Lower leg skin (tissue), 4 donors: ENCODE results near the gene NT5DC3. TPM values are rescaled to one million over a fixed set of nuclear protein-coding genes. Genes with fewer than 3 reads are reported as not detected.

ENCODE experiments used
- DNase-seq, 2 donors: peaks; one replicate each; pipeline ENCODE4 v3.0.0-alpha.2; 2019; ENCODE audit warnings: low spot score in 2 of 2
- H3K4me3 ChIP-seq: fragments of 200-600 bp; sonication (generic); 2 replicates; pipeline ENCODE4 v1.5.1; 2017; ENCODE audit warnings: mild to moderate bottlenecking, low read depth; ENCODE audit not compliant: poor library complexity, severe bottlenecking
- POLR2A ChIP-seq, 2 donors: fragments of 450-650 bp; IDR thresholded peaks; one replicate each; pipeline ENCODE4 v1.6.1; 2016 to 2017; ENCODE audit warnings: antibody characterized with exemption in 2 of 2, mild to moderate bottlenecking in 1 of 2, moderate library complexity in 1 of 2
- WGBS, 2 donors: methylation state at CpG; one replicate each; pipeline ENCODE4 v1.1.5; 2018; 5-methylcytosine and 5-hydroxymethylcytosine counted together
- intact Hi-C: fragments of 100-400 bp; cut with DNase I; formaldehyde crosslinking; loops from one replicate; pipeline ENCODE4 v1.15.0; 2023; ENCODE audit warnings: low total_unique reads
- total RNA-seq, 4 donors: library from RNA; depleted of rRNA; stranded (reverse); fragments of >200 nt; gene quantifications; one replicate each; pipeline ENCODE4 v1.1.0, GENCODE V29; 2016
- TF ChIP-seq, protein P1 (sequence below), 3 donors: fragments of 450-650 bp; IDR thresholded peaks; one replicate each; pipeline ENCODE4 v1.5.1; 2016; ENCODE audit warnings: antibody characterized with exemption in 3 of 3, mild to moderate bottlenecking in 3 of 3, moderate library complexity in 2 of 3

The NT5DC3 gene
- total RNA-seq: 1 to 10 TPM; 2.9 to 4.2 (median 3.5) TPM

GRCh38 chr12:103840876-103841689 is at the start of gene NT5DC3:
Gene NT5DC3 (minus strand): TSS chr12:103841234. CDS start chr12:103841156, 78 bp downstream.
- peak within 1 kb of the TSS; percentile 57 for H3K4me3 ChIP-seq
- no peak for TF ChIP-seq POLR2A (IDR thresholded peaks at IDR 0.05)
- intact Hi-C loops: no loop called here
- peak; percentile 43 to 94 for DNase-seq
- WGBS, 2 donors: 1 to 10% methylated on average over 5 to 33 of the region's 86 CpGs

- no peak overlapping the region for H3K4me3 ChIP-seq
- intact Hi-C loops: no loop called here
- no peak for DNase-seq
- 73 to 77% methylated on average over 1 of the region's 1 CpG for WGBS, 2 donors
- TF ChIP-seq POLR2A (IDR thresholded peaks at IDR 0.05): no peak
- TF ChIP-seq, protein P1, sequence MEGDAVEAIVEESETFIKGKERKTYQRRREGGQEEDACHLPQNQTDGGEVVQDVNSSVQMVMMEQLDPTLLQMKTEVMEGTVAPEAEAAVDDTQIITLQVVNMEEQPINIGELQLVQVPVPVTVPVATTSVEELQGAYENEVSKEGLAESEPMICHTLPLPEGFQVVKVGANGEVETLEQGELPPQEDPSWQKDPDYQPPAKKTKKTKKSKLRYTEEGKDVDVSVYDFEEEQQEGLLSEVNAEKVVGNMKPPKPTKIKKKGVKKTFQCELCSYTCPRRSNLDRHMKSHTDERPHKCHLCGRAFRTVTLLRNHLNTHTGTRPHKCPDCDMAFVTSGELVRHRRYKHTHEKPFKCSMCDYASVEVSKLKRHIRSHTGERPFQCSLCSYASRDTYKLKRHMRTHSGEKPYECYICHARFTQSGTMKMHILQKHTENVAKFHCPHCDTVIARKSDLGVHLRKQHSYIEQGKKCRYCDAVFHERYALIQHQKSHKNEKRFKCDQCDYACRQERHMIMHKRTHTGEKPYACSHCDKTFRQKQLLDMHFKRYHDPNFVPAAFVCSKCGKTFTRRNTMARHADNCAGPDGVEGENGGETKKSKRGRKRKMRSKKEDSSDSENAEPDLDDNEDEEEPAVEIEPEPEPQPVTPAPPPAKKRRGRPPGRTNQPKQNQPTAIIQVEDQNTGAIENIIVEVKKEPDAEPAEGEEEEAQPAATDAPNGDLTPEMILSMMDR (IDR thresholded peaks at IDR 0.05): no peak
These were observed 46.7 kb upstream of the NT5DC3 start for GRCh38 chr12:103887738-103888137.

- WGBS, 2 donors: 36 to 79% methylated on average over 4 of the region's 4 CpGs
- intact Hi-C loops: no loop called here
- H3K4me3 ChIP-seq: no peak overlapping the region
- no peak for DNase-seq
- TF ChIP-seq, protein P1 (IDR thresholded peaks at IDR 0.05): no peak
- no peak for TF ChIP-seq POLR2A (IDR thresholded peaks at IDR 0.05)
These were observed 45.3 kb upstream of the NT5DC3 start for GRCh38 chr12:103886195-103886797.

DNA sequence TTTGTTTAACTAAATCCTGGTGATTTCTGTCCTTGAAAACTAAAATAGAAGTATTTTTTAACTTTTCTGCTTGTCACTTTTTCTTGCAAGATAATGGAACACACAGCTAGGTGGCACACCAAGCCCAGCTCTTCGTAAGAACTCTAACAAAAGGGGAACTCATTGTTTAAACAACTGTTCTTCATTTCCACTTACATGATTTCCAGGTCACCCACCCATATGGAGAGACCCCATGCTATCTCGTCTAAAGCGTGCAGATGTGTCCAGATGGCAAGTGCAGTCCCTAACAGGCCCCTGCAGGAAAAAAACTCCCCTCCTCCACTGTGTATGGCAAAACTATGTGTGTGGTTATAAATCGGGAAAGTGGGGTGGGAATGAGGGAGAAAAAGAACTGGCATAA is 43.3 kb upstream of the NT5DC3 start:
- DNase-seq: no peak
- TF ChIP-seq POLR2A (IDR thresholded peaks at IDR 0.05): no peak
- TF ChIP-seq, protein P1 (IDR thresholded peaks at IDR 0.05): no peak
- 37 to 47% methylated on average over 4 of the region's 4 CpGs for WGBS, 2 donors
- H3K4me3 ChIP-seq: no peak overlapping the region
- intact Hi-C loops: no loop called here

- WGBS, 2 donors: 85 to 88% methylated on average over 2 of the region's 2 CpGs
- TF ChIP-seq POLR2A (IDR thresholded peaks at IDR 0.05): no peak
- TF ChIP-seq, protein P1 (IDR thresholded peaks at IDR 0.05): no peak
- H3K4me3 ChIP-seq: no peak overlapping the region
- DNase-seq: no peak
- intact Hi-C loops: no loop called here
These were observed 42.9 kb upstream of the NT5DC3 start for GRCh38 chr12:103883908-103884307.

- TF ChIP-seq, protein P1 (IDR thresholded peaks at IDR 0.05): no peak
- TF ChIP-seq POLR2A (IDR thresholded peaks at IDR 0.05): no peak
- WGBS, 2 donors: 49 to 52% methylated on average over 2 of the region's 2 CpGs
- DNase-seq: no peak
- no peak overlapping the region for H3K4me3 ChIP-seq
- intact Hi-C loops: no loop called here
These were observed 42.0 kb upstream of the NT5DC3 start for GRCh38 chr12:103882861-103883596.
